A549 (cell line): ENCODE results near the gene APBA1. TPM values are rescaled to one million over a fixed set of nuclear protein-coding genes. Genes with fewer than 3 reads are reported as not detected.

Experiments used
- ATAC-seq, 2 experiments: fragments of 200-7000 bp in 1 of 2; fragments of >200 bp in 1 of 2; cut with Nextera tagmentation in 1 of 2; cut with Tn5 transposase in 1 of 2; 3 replicates each; pipeline versions ENCODE4 v1.8.0 to v1.9.1; 2018 to 2020; ENCODE audit warnings: mild to moderate bottlenecking in 1 of 2, moderate library complexity in 1 of 2
- CTCF ChIA-PET: fragments of 300-600 bp; sonication (Branson Sonifier 250); formaldehyde crosslinking; extraction: SDS; loops from one replicate; lab custom pipeline; 2021; ENCODE audit warnings: antibody characterized with exemption, inconsistent platforms; lab: Yijun Ruan, JAX
- POLR2A ChIA-PET: fragments of 350-600 bp; formaldehyde crosslinking; extraction: SDS; loops from one replicate; lab custom pipeline; 2021; ENCODE audit warnings: antibody characterized with exemption, inconsistent platforms; lab: Yijun Ruan, JAX
- DNase-seq, 2 experiments: peaks; one replicate each; pipeline versions ENCODE4 v3.0.0 to v3.0.0-alpha.2; 2011 to 2016; ENCODE audit warnings: low read depth in 1 of 2, low spot score in 1 of 2
- FAIRE-seq: peaks from 2 replicates; lab custom pipeline; 2011; peaks lifted over from hg19 to GRCh38; lab: Jason Lieb, UNC
- H3K27ac ChIP-seq, 2 experiments: fragments of >200 bp; sonication (Bioruptor Twin); formaldehyde crosslinking; 3 replicates each; pipeline ENCODE4 v1.5.1; 2016 to 2017
- H3K4me1 ChIP-seq: fragments of >200 bp; sonication (Bioruptor Twin); formaldehyde crosslinking; 3 replicates; pipeline ENCODE4 v1.6.1; 2016
- H3K4me2 ChIP-seq: fragments of >200 bp; sonication (Bioruptor Twin); formaldehyde crosslinking; 3 replicates; pipeline ENCODE4 v1.6.1; 2016
- H3K4me3 ChIP-seq: fragments of >200 bp; sonication (Bioruptor Twin); formaldehyde crosslinking; 3 replicates; pipeline ENCODE4 v1.5.1; 2016
- H3K9me3 ChIP-seq: fragments of >200 bp; sonication (Bioruptor Twin); formaldehyde crosslinking; 3 replicates; pipeline ENCODE4 v1.6.1; 2016
- BCL3 ChIP-seq: fragments of >200 bp; sonication (Bioruptor Twin); formaldehyde crosslinking; IDR thresholded peaks from 3 replicates; pipeline ENCODE4 v1.6.1; 2016
- BHLHE40 ChIP-seq: IDR thresholded peaks from 2 replicates; pipeline ENCODE4 v1.6.1; 2012; ENCODE audit warnings: low read depth, low read length, inconsistent platforms
- CBX2 ChIP-seq: fragments of 200-600 bp; sonication (generic); IDR thresholded peaks from 2 replicates; pipeline ENCODE4 v1.6.1; 2016; ENCODE audit warnings: low read depth, mild to moderate bottlenecking, borderline replicate concordance
- CBX8 ChIP-seq: fragments of 200-600 bp; sonication (generic); IDR thresholded peaks from 2 replicates; pipeline ENCODE4 v1.6.1; 2016
- CHD2 ChIP-seq: fragments of 150-350 bp; IDR thresholded peaks from 2 replicates; pipeline ENCODE4 v1.6.1; 2014; ENCODE audit warnings: low read length; ENCODE audit not compliant: partially characterized antibody
- CHD4 ChIP-seq: fragments of 200-600 bp; sonication (generic); IDR thresholded peaks from 2 replicates; pipeline ENCODE4 v1.6.1; 2016; ENCODE audit warnings: antibody characterized with exemption, mild to moderate bottlenecking, borderline replicate concordance
- E2F6 ChIP-seq: IDR thresholded peaks from 2 replicates; pipeline ENCODE4 v1.6.1; 2012; ENCODE audit warnings: low read depth, borderline replicate concordance
- ESRRA ChIP-seq: fragments of 150-350 bp; IDR thresholded peaks from 2 replicates; pipeline ENCODE4 v1.6.1; 2014; ENCODE audit warnings: mild to moderate bottlenecking, low read length, borderline replicate concordance
- FOXS1 ChIP-seq: fragments of 250-450 bp; sonication (Bioruptor Pico); IDR thresholded peaks from 2 replicates; pipeline ENCODE4 v1.5.0; 2020; ENCODE audit warnings: mild to moderate bottlenecking, moderate library complexity
- GATA3 ChIP-seq: IDR thresholded peaks from 2 replicates; pipeline ENCODE4 v1.6.1; 2012; ENCODE audit warnings: borderline replicate concordance
- HEYL ChIP-seq: fragments of 250-450 bp; sonication (Bioruptor Pico); IDR thresholded peaks from 2 replicates; pipeline ENCODE4 v1.8.0; 2021; ENCODE audit warnings: mild to moderate bottlenecking, moderate library complexity
- HOXA7 ChIP-seq: fragments of 250-450 bp; sonication (Bioruptor Pico); IDR thresholded peaks from 2 replicates; pipeline ENCODE4 v1.5.0; 2020; ENCODE audit warnings: mild to moderate bottlenecking, moderate library complexity
- HOXB13 ChIP-seq: fragments of 250-450 bp; sonication (Bioruptor Pico); IDR thresholded peaks from 2 replicates; pipeline ENCODE4 v1.5.0; 2020; ENCODE audit warnings: low read depth, mild to moderate bottlenecking, moderate library complexity
- HOXB5 ChIP-seq: fragments of 250-450 bp; sonication (Bioruptor Pico); IDR thresholded peaks from 2 replicates; pipeline ENCODE4 v1.5.0; 2020; ENCODE audit warnings: mild to moderate bottlenecking, moderate library complexity
- JUN ChIP-seq, 2 experiments: fragments of >200 bp; sonication (Bioruptor Twin); formaldehyde crosslinking; IDR thresholded peaks; 2 replicates in 1 of 2; 3 replicates in 1 of 2; pipeline ENCODE4 v1.6.1; 2016 to 2017
- KDM1A ChIP-seq: fragments of 200-600 bp; sonication (generic); IDR thresholded peaks from 2 replicates; pipeline ENCODE4 v1.6.1; 2016; ENCODE audit warnings: low read depth, mild to moderate bottlenecking
- MAX ChIP-seq: IDR thresholded peaks from 2 replicates; pipeline ENCODE4 v1.6.1; 2012
- MYC ChIP-seq: IDR thresholded peaks from 2 replicates; pipeline ENCODE4 v1.6.1; 2012; ENCODE audit warnings: mild to moderate bottlenecking, inconsistent platforms, low read length, improper control_type of control experiment, borderline replicate concordance
- NFE2L2 ChIP-seq: fragments of 150-350 bp; conservative IDR thresholded peaks from 2 replicates; pipeline ENCODE4 v1.6.1; 2014; ENCODE audit warnings: low read length
- NPAS2 ChIP-seq: fragments of 250-450 bp; sonication (Bioruptor Pico); IDR thresholded peaks from 2 replicates; pipeline ENCODE4 v1.8.0; 2022; ENCODE audit warnings: mild to moderate bottlenecking, moderate library complexity, borderline replicate concordance
- NR3C1 ChIP-seq: fragments of >200 bp; sonication (Bioruptor Twin); formaldehyde crosslinking; IDR thresholded peaks from 3 replicates; pipeline ENCODE4 v1.6.1; 2017
- PHF8 ChIP-seq: fragments of 200-600 bp; sonication (generic); IDR thresholded peaks from 2 replicates; pipeline ENCODE4 v1.6.1; 2016; ENCODE audit warnings: low read depth, mild to moderate bottlenecking, antibody characterized with exemption, moderate library complexity, borderline replicate concordance
- POLR2AphosphoS2 ChIP-seq: conservative IDR thresholded peaks from 2 replicates; pipeline ENCODE4 v1.6.1; 2012; ENCODE audit warnings: low read length, improper control_type of control experiment, inconsistent platforms
- RCOR1 ChIP-seq: fragments of 150-350 bp; IDR thresholded peaks from 2 replicates; pipeline ENCODE4 v1.6.1; 2014; ENCODE audit warnings: antibody characterized with exemption, low read length, low read depth
- RFX5 ChIP-seq: fragments of 450-650 bp; IDR thresholded peaks from 2 replicates; pipeline ENCODE4 v1.7.1; 2014; ENCODE audit warnings: antibody characterized with exemption, mild to moderate bottlenecking, moderate library complexity
- RNF2 ChIP-seq: fragments of 200-600 bp; sonication (generic); IDR thresholded peaks from 2 replicates; pipeline ENCODE4 v1.6.1; 2016; ENCODE audit warnings: low read depth, mild to moderate bottlenecking, antibody characterized with exemption, moderate library complexity, borderline replicate concordance
- SMC3 ChIP-seq: fragments of >200 bp; sonication (Bioruptor Twin); formaldehyde crosslinking; IDR thresholded peaks from 3 replicates; pipeline ENCODE4 v1.6.1; 2018; ENCODE audit warnings: inconsistent platforms
- TFCP2L1 ChIP-seq: fragments of 250-450 bp; sonication (Bioruptor Pico); IDR thresholded peaks from 2 replicates; pipeline ENCODE4 v1.5.0; 2021; ENCODE audit warnings: mild to moderate bottlenecking
- TP53 ChIP-seq: fragments of 250-450 bp; sonication (Bioruptor Pico); IDR thresholded peaks from 2 replicates; pipeline ENCODE4 v1.5.0; 2021; ENCODE audit warnings: mild to moderate bottlenecking, moderate library complexity
- ZC3H11A ChIP-seq: fragments of 450-650 bp; IDR thresholded peaks from 2 replicates; pipeline ENCODE4 v1.6.1; 2014; ENCODE audit warnings: antibody characterized with exemption, mild to moderate bottlenecking
- ZFP36 ChIP-seq: fragments of 450-650 bp; IDR thresholded peaks from 2 replicates; pipeline ENCODE4 v1.6.1; 2014; ENCODE audit warnings: borderline replicate concordance; ENCODE audit not compliant: partially characterized antibody
- ZSCAN20 ChIP-seq: fragments of 250-450 bp; sonication (Bioruptor Pico); IDR thresholded peaks from 2 replicates; pipeline ENCODE4 v1.8.0; 2022; ENCODE audit warnings: mild to moderate bottlenecking, moderate library complexity
- WGBS: methylation state at CpG from one replicate; pipeline ENCODE4 v1.1.6; 2017; ENCODE audit errors: missing lambda C conversion rate; 5-methylcytosine and 5-hydroxymethylcytosine counted together
- polyA plus RNA-seq, 4 experiments: library from polyadenylated mRNA; depleted of rRNA in 3 of 4; stranded (reverse); fragments of >200 nt; fragmentation: RNase III in 1 of 4; extraction: RNeasy Plus Mini Kit Qiagen cat#74134 plus additional on column Dnase treatment in 1 of 4; gene quantifications; 2 replicates in 3 of 4; 3 replicates in 1 of 4; pipeline ENCODE4 v1.2.3, GENCODE V29; 2011 to 2017
- TF ChIP-seq, protein P1 (sequence below): fragments of 450-650 bp; IDR thresholded peaks from 2 replicates; pipeline ENCODE4 v1.6.1; 2014; ENCODE audit warnings: antibody characterized with exemption
- TF ChIP-seq, protein P2 (sequence below): fragments of >200 bp; sonication (Bioruptor Twin); formaldehyde crosslinking; IDR thresholded peaks from 2 replicates; pipeline ENCODE4 v1.6.1; 2016

Gene APBA1
- polyA plus RNA-seq, 2 of the 4 experiments (the other 2 are of a cell fraction) = 0.22 to 1.6 TPM

GRCh38 chr9:69469136-69469535, 203.0 kb downstream of the APBA1 start:
- H3K27ac ChIP-seq = no peak overlapping the region
- CTCF ChIA-PET = no interaction called here
- FAIRE-seq (no peak), ATAC-seq (no peak), DNase-seq (no peak)
- no peak overlapping the region for H3K4me3 ChIP-seq
- POLR2A ChIA-PET = no interaction called here
- H3K4me2 ChIP-seq = no peak overlapping the region
- TF ChIP-seq RFX5 = no peak
- TF ChIP-seq NPAS2 (CRISPR knock-in tag) = no peak
- TF ChIP-seq ZSCAN20 (CRISPR knock-in tag) = no peak
- TF ChIP-seq ZFP36 = no peak
- TF ChIP-seq CBX8 = no peak
- no peak for TF ChIP-seq MYC
- TF ChIP-seq JUN (IDR thresholded peaks at IDR 0.05) = no peak
- no peak for TF ChIP-seq NR3C1
- TF ChIP-seq, protein P1, sequence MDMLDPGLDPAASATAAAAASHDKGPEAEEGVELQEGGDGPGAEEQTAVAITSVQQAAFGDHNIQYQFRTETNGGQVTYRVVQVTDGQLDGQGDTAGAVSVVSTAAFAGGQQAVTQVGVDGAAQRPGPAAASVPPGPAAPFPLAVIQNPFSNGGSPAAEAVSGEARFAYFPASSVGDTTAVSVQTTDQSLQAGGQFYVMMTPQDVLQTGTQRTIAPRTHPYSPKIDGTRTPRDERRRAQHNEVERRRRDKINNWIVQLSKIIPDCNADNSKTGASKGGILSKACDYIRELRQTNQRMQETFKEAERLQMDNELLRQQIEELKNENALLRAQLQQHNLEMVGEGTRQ = no peak
- TF ChIP-seq ZC3H11A = no peak
- no peak for TF ChIP-seq HEYL (CRISPR knock-in tag)
- TF ChIP-seq, all 56 proteins: peak for 0
- no peaks in the 10 kb centered on the region for H3K9me3 ChIP-seq
- H3K4me1 ChIP-seq = peaks cover 21% of the 10 kb centered on the region

DNA sequence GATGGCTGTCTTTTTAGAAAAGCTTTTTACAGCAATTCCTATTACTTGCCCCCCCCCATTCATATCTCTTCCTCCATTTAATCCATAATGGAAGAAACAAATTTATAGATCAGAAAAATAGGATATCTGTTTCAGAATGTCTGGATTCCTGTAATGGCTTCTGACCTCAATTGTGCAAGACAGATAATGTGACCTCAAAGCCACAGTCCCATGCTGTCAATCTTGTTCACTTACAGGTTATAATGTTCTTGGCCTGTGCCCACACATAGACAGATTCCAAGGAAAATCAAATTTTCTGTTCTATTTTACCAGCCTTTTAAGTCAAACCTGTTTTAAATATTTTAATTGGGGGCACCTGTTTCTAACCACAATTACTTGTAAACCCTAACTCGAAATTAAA, 203.8 kb downstream of the APBA1 start:
- Histone ChIP-seq H3K4me2 (no peak overlapping the region), H3K4me3 (no peak overlapping the region), H3K9me3 (no peaks in the 10 kb centered on the region), H3K27ac (no peak overlapping the region), H3K4me1 (peaks cover 21% of the 10 kb centered on the region)
- WGBS = 23% methylated on average over 1 of the region's 1 CpG
- TF ChIP-seq NFE2L2 (no peak), FOXS1 (CRISPR knock-in tag) (no peak), ESRRA (no peak), BCL3 (no peak), HOXA7 (CRISPR knock-in tag) (no peak), PHF8 (no peak), TFCP2L1 (CRISPR knock-in tag) (no peak)
- TF ChIP-seq, protein P2, sequence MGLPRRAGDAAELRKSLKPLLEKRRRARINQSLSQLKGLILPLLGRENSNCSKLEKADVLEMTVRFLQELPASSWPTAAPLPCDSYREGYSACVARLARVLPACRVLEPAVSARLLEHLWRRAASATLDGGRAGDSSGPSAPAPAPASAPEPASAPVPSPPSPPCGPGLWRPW = no peak
- CTCF ChIA-PET = no interaction called here
- ATAC-seq (no peak), DNase-seq (no peak), FAIRE-seq (no peak)
- POLR2A ChIA-PET = no interaction called here

- 68% methylated on average over 8 of the region's 8 CpGs for WGBS
- ChIA-PET CTCF (interaction anchor here (1.3 kb wide), 1 partner anchor 44 kb away, joined by 3 read pairs; no protein-coding TSS in a partner anchor), POLR2A (no interaction called here)
- FAIRE-seq = no peak
- Histone ChIP-seq H3K4me1 (peaks cover 11% of the 10 kb centered on the region), H3K4me2 (no peak overlapping the region), H3K4me3 (no peak overlapping the region), H3K27ac (no peak overlapping the region), H3K9me3 (no peaks in the 10 kb centered on the region)
- no peak for DNase-seq
- no peak for ATAC-seq
- TF ChIP-seq HOXB5 (CRISPR knock-in tag) (no peak), ZC3H11A (no peak), CHD4 (no peak), E2F6 (no peak), POLR2AphosphoS2 (no peak), SMC3 (no peak), GATA3 (no peak), TP53 (CRISPR knock-in tag) (no peak), KDM1A (no peak), RCOR1 (no peak), TFCP2L1 (CRISPR knock-in tag) (no peak), BHLHE40 (no peak), HOXB13 (CRISPR knock-in tag) (no peak), MAX (no peak), NFE2L2 (no peak), CHD2 (no peak), CBX2 (no peak), RNF2 (no peak)
- TF ChIP-seq, protein P1 = no peak
Measured at GRCh38 chr9:69466151-69466550, 206.0 kb downstream of the APBA1 start.
